ENCODE measurements around the gene SLFN12. TPM values are rescaled to one million over a fixed set of nuclear protein-coding genes. Genes with fewer than 3 reads are reported as not detected.

Gene SLFN12
- 14.7 and 18.4 TPM in 2 replicates for total RNA-seq

GRCh38 chr17:35432176-35433074 is at the start of gene SLFN12:
Gene SLFN12, minus strand, starts transcription at chr17:35432500. Its CDS starts 9,472 bp downstream, at chr17:35423028.

GRCh38 chr17:35448214-35448898 is 16.1 kb upstream of the SLFN12 start, which contains the start of gene SLFN13:
Gene SLFN13, minus strand, starts transcription at chr17:35448766. Its CDS starts 3,086 bp downstream, at chr17:35445680.

GRCh38 chr17:35373534-35373983 is 58.7 kb downstream of the SLFN12 start, which contains the start of gene SLFN11:
Gene SLFN11, minus strand, starts transcription at chr17:35373621. Its CDS starts 9,814 bp downstream, at chr17:35363807.

Small RNAs within 50 kb of the gene (small RNA-seq; reads per million reads assigned to genes)
- gene AC060766.3 (not detected), gene AC060766.5 (0.27 reads per million, percentile 5 among the genes with 10 or more reads in this experiment)

Other genes starting within 250 kb of the SLFN12 start
- gene SLC35G3, start 238.1 kb downstream of the SLFN12 start, total RNA-seq, result not detected in 2 replicates
- 47.4 and 55.3 TPM in 2 replicates for gene SLFN5, start 189.4 kb downstream of the SLFN12 start, total RNA-seq
- gene SLFN11, start 58.9 kb downstream of the SLFN12 start, total RNA-seq, result 87.5 and 142 TPM in 2 replicates
- gene SLFN13, start 16.3 kb upstream of the SLFN12 start, total RNA-seq, result 1.5 and 5.1 TPM in 2 replicates
- under 0.01 and 0.37 TPM in 2 replicates for gene SLFN12L, start 105.2 kb upstream of the SLFN12 start, total RNA-seq
- not detected in 2 replicates for gene SLFN14, start 128.3 kb upstream of the SLFN12 start, total RNA-seq
- 5.9 and 7.8 TPM in 2 replicates for gene PEX12, start 146.1 kb upstream of the SLFN12 start, total RNA-seq
- gene AP2B1, start 154.8 kb upstream of the SLFN12 start, total RNA-seq, result 74.6 and 97.2 TPM in 2 replicates

Data from subcutaneous preadipocyte (primary cell).